Activated naive CD8-positive, alpha-beta T cell treated with anti-CD3 and anti-CD28 coated beads, Interleukin-2, amount 10 ng/mL, durations not matched to agents 7 days and 5 days (primary cell): ENCODE measurements around the gene LRP1B. TPM values are rescaled to one million over a fixed set of nuclear protein-coding genes. Genes with fewer than 3 reads are reported as not detected.
"Not testable (repeated sequence)": the region's sequence is repeated elsewhere in the genome, so short reads cannot be mapped to it uniquely, and the experiment has no call there.

Experiments
- ATAC-seq: fragments of 150-1000 bp; cut with Tn5 transposase; one replicate; pipeline ENCODE4 v1.10.0; 2021; ENCODE audit warnings: low read depth, moderate library complexity
- POLR2A ChIA-PET: fragments of 350-600 bp; sonication (Branson Sonifier 250); formaldehyde crosslinking; loops from one replicate; lab custom pipeline; 2021; ENCODE audit warnings: antibody characterized with exemption; lab: Charles Lee
- DNase-seq: peaks from one replicate; pipeline ENCODE4 v3.0.0; 2021
- H3K27ac Mint-ChIP-seq: one replicate; pipeline ENCODE4 v1.8.0; 2022; ENCODE audit warnings: mild to moderate bottlenecking, mixed read lengths
- H3K27me3 Mint-ChIP-seq: one replicate; pipeline ENCODE4 v1.8.0; 2022; ENCODE audit warnings: mild to moderate bottlenecking, moderate library complexity, mixed read lengths
- H3K36me3 Mint-ChIP-seq: one replicate; pipeline ENCODE4 v1.8.0; 2021; ENCODE audit warnings: mild to moderate bottlenecking, mixed read lengths
- H3K4me1 Mint-ChIP-seq: one replicate; pipeline ENCODE4 v1.8.0; 2021; ENCODE audit warnings: mixed read lengths
- H3K4me3 Mint-ChIP-seq: one replicate; pipeline ENCODE4 v1.8.0; 2022; ENCODE audit warnings: mild to moderate bottlenecking, moderate library complexity, mixed read lengths
- H3K9me3 Mint-ChIP-seq: one replicate; pipeline ENCODE4 v1.8.0; 2021; ENCODE audit warnings: mixed read lengths
- total RNA-seq, 2 experiments: library from RNA; stranded (reverse); gene quantifications; one replicate each; pipeline ENCODE4 v1.2.3, GENCODE V29; 2021

LRP1B gene
- total RNA-seq, 2 experiments from 2014 or later, result not detected

DNA sequence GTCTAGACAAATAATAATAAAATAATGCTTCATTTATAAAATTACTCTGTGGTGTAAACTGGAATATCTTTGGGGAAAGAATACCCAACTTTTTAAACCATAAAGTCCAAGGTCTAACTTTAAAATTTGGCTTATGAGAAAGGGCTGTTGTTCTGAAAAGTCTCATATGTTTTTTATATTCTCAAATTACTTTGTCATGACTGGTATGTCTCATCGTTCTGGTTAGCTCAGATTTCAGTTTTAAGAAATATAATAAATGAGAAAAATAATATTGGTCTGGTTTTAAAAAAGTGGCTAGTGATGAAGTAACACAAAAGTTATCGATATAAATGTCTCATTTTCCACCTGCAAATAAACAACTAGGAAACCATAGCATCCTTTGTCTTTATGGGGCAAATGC is 1658.1 kb downstream of the LRP1B start:
- H3K4me3 Mint-ChIP-seq, result no peak overlapping the region
- DNase-seq (no peak), ATAC-seq (no peak)
- H3K27me3 Mint-ChIP-seq, result no peaks in the 10 kb centered on the region
- H3K9me3 Mint-ChIP-seq, result peaks cover under 1% of the 10 kb centered on the region
- H3K36me3 Mint-ChIP-seq, result no peaks in the 10 kb centered on the region
- no peaks in the 10 kb centered on the region for H3K4me1 Mint-ChIP-seq
- H3K27ac Mint-ChIP-seq, result no peak overlapping the region
- POLR2A ChIA-PET, result no interaction called here

GRCh38 chr2:140465301-140465700 is 1665.5 kb downstream of the LRP1B start:
- ATAC-seq (no peak), DNase-seq (no peak)
- H3K27ac Mint-ChIP-seq, result no peak overlapping the region
- H3K9me3 Mint-ChIP-seq, result peaks cover 2% of the 10 kb centered on the region
- POLR2A ChIA-PET, result no interaction called here
- no peak overlapping the region for H3K4me3 Mint-ChIP-seq
- no peaks in the 10 kb centered on the region for H3K27me3 Mint-ChIP-seq
- H3K4me1 Mint-ChIP-seq, result no peaks in the 10 kb centered on the region
- H3K36me3 Mint-ChIP-seq, result no peaks in the 10 kb centered on the region

GRCh38 chr2:140462990-140463389 is 1667.8 kb downstream of the LRP1B start:
- peaks cover 2% of the 10 kb centered on the region for H3K9me3 Mint-ChIP-seq
- POLR2A ChIA-PET, result no interaction called here

DNA sequence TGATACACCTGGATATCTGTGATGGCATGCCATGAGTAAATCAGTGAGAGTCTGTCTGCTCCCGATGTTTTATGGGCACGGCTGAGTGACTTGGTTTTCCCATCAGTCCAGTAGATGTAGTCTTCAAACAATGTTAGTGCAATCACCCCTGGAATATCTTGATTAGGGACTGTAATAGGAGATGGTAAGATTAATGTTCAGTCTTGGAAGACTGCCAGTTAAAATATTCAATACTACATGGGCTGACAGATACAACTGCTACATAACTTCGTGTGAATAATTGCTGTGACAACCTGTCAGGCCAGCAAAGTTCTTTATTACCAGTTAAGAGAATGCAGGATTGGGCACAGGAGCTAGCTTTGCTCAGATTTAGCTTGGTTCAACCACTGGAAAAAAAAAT is 1673.3 kb downstream of the LRP1B start:
- no peak for ATAC-seq

More at GRCh38 chr2:140462990-140463389, 1667.8 kb downstream of the LRP1B start:
- Mint-ChIP-seq H3K27me3 (no peaks in the 10 kb centered on the region), H3K4me3 (no peak overlapping the region), H3K27ac (no peak overlapping the region), H3K4me1 (no peaks in the 10 kb centered on the region), H3K36me3 (no peaks in the 10 kb centered on the region)
- no peak for DNase-seq
- no peak for ATAC-seq

GRCh38 chr2:140455315-140455714 is 1675.5 kb downstream of the LRP1B start:
- Mint-ChIP-seq H3K4me3 (no peak overlapping the region), H3K27me3 (no peaks in the 10 kb centered on the region), H3K27ac (no peak overlapping the region), H3K4me1 (no peaks in the 10 kb centered on the region), H3K9me3 (no peaks in the 10 kb centered on the region), H3K36me3 (no peaks in the 10 kb centered on the region)
- no peak for ATAC-seq
- POLR2A ChIA-PET, result no interaction called here
- no peak for DNase-seq

More for the DNA sequence above, 1673.3 kb downstream of the LRP1B start:
- no peaks in the 10 kb centered on the region for H3K36me3 Mint-ChIP-seq
- DNase-seq, result no peak
- no peak overlapping the region for H3K4me3 Mint-ChIP-seq
- no peaks in the 10 kb centered on the region for H3K4me1 Mint-ChIP-seq
- POLR2A ChIA-PET, result no interaction called here
- H3K27me3 Mint-ChIP-seq, result no peaks in the 10 kb centered on the region
- no peak overlapping the region for H3K27ac Mint-ChIP-seq
- no peaks in the 10 kb centered on the region for H3K9me3 Mint-ChIP-seq

GRCh38 chr2:140454717-140455116 is 1676.1 kb downstream of the LRP1B start:
- ATAC-seq, result no peak
- H3K27me3 Mint-ChIP-seq, result no peaks in the 10 kb centered on the region
- no peak for DNase-seq
- H3K36me3 Mint-ChIP-seq, result no peaks in the 10 kb centered on the region
- no peaks in the 10 kb centered on the region for H3K9me3 Mint-ChIP-seq
- H3K4me3 Mint-ChIP-seq, result no peak overlapping the region
- no peak overlapping the region for H3K27ac Mint-ChIP-seq
- no peaks in the 10 kb centered on the region for H3K4me1 Mint-ChIP-seq
- POLR2A ChIA-PET, result no interaction called here

DNA sequence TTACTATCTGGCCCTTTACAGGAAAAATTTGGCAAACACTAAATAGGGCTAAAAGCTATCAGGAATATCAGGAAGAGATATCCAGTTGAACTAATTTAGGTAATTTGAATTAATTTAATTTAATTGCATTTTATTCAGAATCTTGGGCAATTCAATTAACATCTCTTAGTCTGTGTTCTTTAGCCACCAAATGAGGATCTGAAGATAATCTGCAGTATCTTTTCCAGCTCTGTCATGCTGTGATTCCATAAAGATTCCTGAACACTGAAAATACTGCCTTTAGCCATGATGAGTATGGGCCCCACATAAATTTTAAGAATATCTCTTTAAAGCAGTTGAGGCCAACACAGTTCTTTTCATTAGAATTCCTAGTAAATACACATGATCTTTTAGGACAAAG is 1679.5 kb downstream of the LRP1B start:
- no peaks in the 10 kb centered on the region for H3K27me3 Mint-ChIP-seq
- H3K27ac Mint-ChIP-seq, result no peak overlapping the region
- H3K4me3 Mint-ChIP-seq, result no peak overlapping the region
- H3K36me3 Mint-ChIP-seq, result no peaks in the 10 kb centered on the region
- DNase-seq, result no peak
- H3K9me3 Mint-ChIP-seq, result no peaks in the 10 kb centered on the region
- POLR2A ChIA-PET, result no interaction called here
- ATAC-seq, result no peak
- H3K4me1 Mint-ChIP-seq, result no peaks in the 10 kb centered on the region

DNA sequence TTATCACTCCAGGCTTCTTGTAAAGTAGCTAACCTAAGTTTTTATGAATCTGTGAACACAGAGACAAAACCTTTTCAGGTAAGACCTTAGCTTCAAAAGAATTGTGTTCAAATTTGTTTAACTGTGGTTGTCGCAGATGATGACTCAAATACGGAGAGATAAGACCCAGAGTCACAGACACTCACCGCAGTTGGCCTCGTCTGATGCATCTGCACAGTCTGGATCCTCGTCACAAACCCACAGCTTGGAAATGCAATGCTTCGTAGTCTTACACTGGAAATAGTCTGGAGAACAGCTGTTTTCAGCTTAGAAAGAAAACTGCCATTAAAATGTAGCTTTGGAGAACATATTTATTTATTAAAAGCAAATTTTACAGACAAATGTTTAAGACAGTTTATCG is 1688.5 kb downstream of the LRP1B start:
- DNase-seq, result no peak
- POLR2A ChIA-PET, result no interaction called here
- no peak overlapping the region for H3K27ac Mint-ChIP-seq
- ATAC-seq, result no peak
- H3K36me3 Mint-ChIP-seq, result no peaks in the 10 kb centered on the region
- no peak overlapping the region for H3K4me3 Mint-ChIP-seq
- no peaks in the 10 kb centered on the region for H3K9me3 Mint-ChIP-seq
- no peaks in the 10 kb centered on the region for H3K4me1 Mint-ChIP-seq
- no peaks in the 10 kb centered on the region for H3K27me3 Mint-ChIP-seq

- no peak overlapping the region for H3K27ac Mint-ChIP-seq
- no peaks in the 10 kb centered on the region for H3K27me3 Mint-ChIP-seq
- no peaks in the 10 kb centered on the region for H3K4me1 Mint-ChIP-seq
- H3K36me3 Mint-ChIP-seq, result no peaks in the 10 kb centered on the region
- H3K4me3 Mint-ChIP-seq, result no peak overlapping the region
- DNase-seq (no peak), ATAC-seq (no peak)
- POLR2A ChIA-PET, result no interaction called here
- no peaks in the 10 kb centered on the region for H3K9me3 Mint-ChIP-seq
These were observed 1690.0 kb downstream of the LRP1B start for GRCh38 chr2:140440815-140441214.

- no peak overlapping the region for H3K4me3 Mint-ChIP-seq
- no peak for ATAC-seq
- no peak overlapping the region for H3K27ac Mint-ChIP-seq
- no peak for DNase-seq
- no peaks in the 10 kb centered on the region for H3K27me3 Mint-ChIP-seq
- H3K36me3 Mint-ChIP-seq, result no peaks in the 10 kb centered on the region
- no peaks in the 10 kb centered on the region for H3K9me3 Mint-ChIP-seq
- no peaks in the 10 kb centered on the region for H3K4me1 Mint-ChIP-seq
- POLR2A ChIA-PET, result no interaction called here
These were observed 1693.9 kb downstream of the LRP1B start for GRCh38 chr2:140436936-140437335.

DNA sequence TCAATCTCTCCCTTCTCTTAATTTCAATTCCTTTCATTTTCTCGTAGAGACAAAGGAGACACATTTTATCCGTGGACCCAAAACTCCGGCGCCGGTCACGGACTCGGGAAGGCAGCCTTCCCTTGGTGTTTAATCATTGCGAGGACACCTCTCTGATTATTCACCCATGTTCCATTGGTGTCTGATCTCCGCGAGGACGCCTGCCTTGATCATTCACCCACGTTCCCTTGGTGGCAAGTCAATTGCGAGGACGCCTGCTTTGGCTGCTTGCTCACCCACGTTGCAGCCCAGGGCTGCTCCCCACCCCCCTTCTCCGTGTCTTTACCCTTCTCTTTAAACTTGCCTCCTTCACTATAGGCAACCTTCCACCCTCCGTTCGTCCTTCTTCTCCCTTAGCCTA is 1703.8 kb downstream of the LRP1B start:
- H3K9me3 Mint-ChIP-seq, H3K27me3 Mint-ChIP-seq, ATAC-seq, H3K36me3 Mint-ChIP-seq, POLR2A ChIA-PET, H3K4me1 Mint-ChIP-seq, DNase-seq, H3K4me3 Mint-ChIP-seq, H3K27ac Mint-ChIP-seq: not testable (repeated sequence)

DNA sequence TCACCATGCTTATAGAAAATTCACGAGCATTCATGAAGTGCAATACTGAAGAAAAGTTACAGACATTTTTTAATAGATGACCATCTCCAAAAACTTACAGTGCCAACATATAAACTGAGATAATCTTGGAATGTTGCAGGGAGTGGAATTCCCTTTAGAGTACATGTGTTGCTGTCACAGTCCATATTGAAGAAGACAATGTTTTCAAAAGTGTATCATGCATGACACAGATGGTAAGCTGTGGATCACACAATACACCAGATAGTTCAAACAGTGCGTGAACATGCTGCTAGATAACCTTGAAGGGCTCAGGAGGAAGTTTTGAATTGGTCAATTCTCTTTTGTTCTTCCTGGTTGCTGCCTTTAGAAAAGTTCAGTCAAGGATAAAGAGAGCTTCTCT is 1706.3 kb downstream of the LRP1B start:
- POLR2A ChIA-PET, result no interaction called here
- no peak for ATAC-seq
- peaks cover 1% of the 10 kb centered on the region for H3K9me3 Mint-ChIP-seq
- H3K4me3 Mint-ChIP-seq, result no peak overlapping the region
- no peak overlapping the region for H3K27ac Mint-ChIP-seq
- no peak for DNase-seq
- no peaks in the 10 kb centered on the region for H3K36me3 Mint-ChIP-seq
- H3K27me3 Mint-ChIP-seq, result no peaks in the 10 kb centered on the region
- H3K4me1 Mint-ChIP-seq, result no peaks in the 10 kb centered on the region

DNA sequence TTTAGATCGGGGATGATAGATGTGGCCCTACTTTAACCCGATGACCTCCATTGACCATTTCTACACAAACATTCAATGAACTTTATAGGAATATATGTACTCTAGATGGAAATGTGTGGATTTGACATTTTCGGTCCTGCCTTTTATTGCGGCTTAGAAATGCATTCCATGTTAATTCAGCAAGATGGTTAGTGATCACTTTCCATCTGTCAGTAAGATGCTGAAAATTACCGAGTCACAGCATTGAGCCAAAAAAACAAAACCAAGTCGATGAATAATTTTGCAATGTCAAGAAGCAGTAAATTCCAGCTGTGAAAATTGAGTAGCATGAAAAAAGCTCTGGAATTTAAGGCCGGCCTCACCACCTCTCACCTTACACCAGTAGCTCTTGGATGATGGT is 1708.1 kb downstream of the LRP1B start:
- ATAC-seq (no peak), DNase-seq (no peak)
- POLR2A ChIA-PET, result no interaction called here
- Mint-ChIP-seq H3K4me3 (no peak overlapping the region), H3K36me3 (no peaks in the 10 kb centered on the region), H3K9me3 (peaks cover 1% of the 10 kb centered on the region), H3K27me3 (no peaks in the 10 kb centered on the region), H3K4me1 (no peaks in the 10 kb centered on the region), H3K27ac (no peak overlapping the region)

GRCh38 chr2:140417504-140417903 is 1713.3 kb downstream of the LRP1B start:
- Mint-ChIP-seq H3K4me3 (no peak overlapping the region), H3K36me3 (no peaks in the 10 kb centered on the region), H3K27me3 (no peaks in the 10 kb centered on the region), H3K9me3 (peaks cover 7% of the 10 kb centered on the region), H3K4me1 (no peaks in the 10 kb centered on the region), H3K27ac (no peak overlapping the region)
- POLR2A ChIA-PET, result no interaction called here
- ATAC-seq (no peak), DNase-seq (no peak)

- Mint-ChIP-seq H3K36me3 (no peaks in the 10 kb centered on the region), H3K4me3 (no peak overlapping the region), H3K4me1 (no peaks in the 10 kb centered on the region), H3K9me3 (peaks cover 6% of the 10 kb centered on the region), H3K27ac (no peak overlapping the region), H3K27me3 (no peaks in the 10 kb centered on the region)
- ATAC-seq (no peak), DNase-seq (no peak)
- POLR2A ChIA-PET, result no interaction called here
These were observed 1714.2 kb downstream of the LRP1B start for GRCh38 chr2:140416577-140416976.
